HG03565 (cell line): ENCODE data around the gene RMRP.

Source experiments
- ATAC-seq: cut with Tn5 transposase; IDR thresholded peaks from one replicate; pipeline ENCODE4 v1.9.1; 2021; ENCODE audit warnings: mild to moderate bottlenecking, moderate library complexity; ENCODE audit not compliant: unreplicated experiment

The RMRP gene

DNA sequence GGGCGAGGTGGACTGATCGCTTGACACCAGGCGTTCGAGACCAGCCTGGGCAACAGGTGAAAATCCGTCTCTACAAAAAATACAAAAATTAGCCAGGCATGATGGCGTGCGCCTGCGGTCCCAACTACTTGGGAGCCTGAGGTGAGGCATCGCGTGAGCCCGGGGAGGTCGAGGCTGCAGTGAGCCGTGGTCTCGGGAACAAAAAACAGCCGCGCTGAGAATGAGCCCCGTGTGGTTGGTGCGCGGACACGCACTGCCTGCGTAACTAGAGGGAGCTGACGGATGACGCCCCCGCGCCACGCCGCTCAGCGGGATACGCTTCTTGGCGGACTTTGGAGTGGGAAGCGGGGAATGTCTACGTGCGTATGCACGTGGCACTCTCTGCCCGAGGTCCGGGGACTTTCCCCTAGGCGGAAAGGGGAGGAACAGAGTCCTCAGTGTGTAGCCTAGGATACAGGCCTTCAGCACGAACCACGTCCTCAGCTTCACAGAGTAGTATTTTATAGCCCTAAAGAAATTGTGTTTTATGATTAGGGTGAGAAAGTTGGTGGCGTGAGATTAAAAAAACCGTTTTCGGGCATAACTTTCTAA, at the start of gene RMRP:
Gene RMRP, minus strand, starts transcription at position 474 of the 591 bp plus-strand sequence.
- peak; percentile 87 for ATAC-seq

DNA sequence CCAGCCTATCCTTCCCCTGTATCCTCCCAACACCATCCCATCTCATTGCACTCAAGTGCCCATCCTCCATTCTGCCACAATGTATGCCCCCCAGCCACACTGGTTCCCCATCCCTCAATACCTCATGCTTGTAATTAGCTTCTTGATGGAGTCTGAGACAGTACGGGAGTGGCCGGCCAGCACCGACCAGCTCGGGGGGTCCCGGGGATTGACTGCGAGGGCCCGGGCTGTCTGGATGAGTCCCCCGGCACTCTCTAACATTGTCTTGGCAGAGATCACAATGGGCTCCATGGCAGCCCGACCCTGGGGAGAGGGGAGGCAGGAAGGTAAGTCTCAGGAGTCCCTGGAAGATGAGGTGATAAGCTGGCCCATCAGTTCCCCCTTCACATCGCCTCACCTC, 49.1 kb upstream of the RMRP start:
- no peak for ATAC-seq

DNA sequence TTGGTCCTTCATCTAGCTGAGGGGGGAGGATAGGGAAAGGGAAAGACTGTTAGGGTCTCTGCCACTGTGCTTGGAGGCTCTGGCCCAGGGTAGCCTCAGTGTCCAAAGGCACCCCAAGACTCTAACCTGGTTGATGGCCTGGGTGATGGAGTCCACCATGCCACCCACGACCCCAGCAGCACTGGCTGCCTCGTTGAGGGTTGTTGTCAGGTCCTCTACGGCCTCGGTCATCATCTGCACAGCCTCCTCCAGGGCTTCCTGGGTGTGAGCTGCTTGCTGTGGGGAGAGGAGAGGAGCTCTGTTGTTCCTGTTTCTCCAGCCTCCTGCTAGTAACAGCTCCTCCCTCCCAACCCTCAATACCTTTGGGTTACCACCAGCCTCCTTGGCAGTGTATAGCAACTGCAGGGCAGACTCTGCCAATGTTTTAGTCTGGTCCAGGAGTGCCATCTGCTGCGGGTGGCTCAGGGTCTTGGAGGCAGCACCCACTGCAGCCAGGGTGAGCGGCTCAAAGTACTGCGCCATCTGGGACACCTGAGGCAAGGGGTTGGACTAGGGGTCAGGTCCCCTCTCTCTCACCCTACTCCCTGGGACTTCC, 48.1 kb upstream of the RMRP start:
- ATAC-seq = no peak

DNA sequence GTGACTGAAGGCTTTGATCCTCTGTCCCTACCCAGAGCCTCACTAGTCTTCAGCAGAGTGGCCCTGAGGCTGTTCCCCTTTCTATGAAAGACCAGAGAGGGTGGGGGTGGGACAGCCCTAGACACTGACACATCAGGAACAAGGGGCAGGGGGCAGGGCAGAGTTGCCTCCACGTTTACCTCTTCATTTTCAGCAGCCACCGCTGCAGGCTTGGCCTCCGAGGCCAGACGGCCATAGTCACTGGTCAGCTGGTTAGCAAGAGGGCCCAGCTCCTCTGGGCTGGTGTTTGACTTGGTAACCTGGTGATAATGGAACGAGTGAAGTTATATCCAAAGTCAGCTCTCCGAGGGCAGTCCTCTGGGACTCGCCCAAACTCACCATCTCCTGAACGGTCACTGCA, 47.6 kb upstream of the RMRP start:
- no peak for ATAC-seq

DNA sequence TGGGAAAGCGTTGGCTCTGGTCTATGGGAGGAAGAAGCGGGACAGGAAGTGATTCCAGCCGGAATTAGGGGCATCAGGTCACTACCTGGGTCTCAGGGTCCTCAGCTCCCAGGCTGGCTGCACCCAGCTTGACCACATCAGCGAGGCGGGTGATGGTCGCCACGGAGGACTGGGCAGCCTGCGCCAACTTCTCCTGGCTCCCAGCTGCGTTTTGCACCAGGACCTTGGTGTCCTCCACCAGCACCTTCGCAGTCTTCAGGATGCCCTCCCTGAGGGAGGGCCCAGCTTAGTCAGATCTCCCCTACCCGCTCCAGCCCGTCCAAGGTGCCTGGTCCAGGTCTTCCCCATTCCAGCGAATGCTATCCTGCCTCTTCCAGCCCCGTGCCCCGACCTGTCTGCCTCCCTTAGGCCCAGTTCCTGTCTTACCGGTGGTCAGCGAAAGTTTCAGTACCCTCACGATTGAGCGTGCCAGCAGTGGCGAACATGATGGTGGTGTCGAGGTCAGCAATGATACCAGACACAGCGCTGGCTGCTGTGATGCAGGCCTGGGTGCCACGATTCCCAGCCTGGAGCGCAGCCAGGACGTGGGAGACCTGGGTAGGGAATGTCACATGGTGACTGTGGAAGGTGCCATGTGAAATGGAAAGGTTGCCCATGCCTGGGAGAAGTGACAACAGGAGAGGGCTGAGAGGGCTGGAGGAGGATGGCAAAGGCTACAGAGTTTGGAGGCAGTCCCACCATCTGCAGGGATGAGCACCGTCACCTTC, 46.3 kb upstream of the RMRP start:
- no peak for ATAC-seq

DNA sequence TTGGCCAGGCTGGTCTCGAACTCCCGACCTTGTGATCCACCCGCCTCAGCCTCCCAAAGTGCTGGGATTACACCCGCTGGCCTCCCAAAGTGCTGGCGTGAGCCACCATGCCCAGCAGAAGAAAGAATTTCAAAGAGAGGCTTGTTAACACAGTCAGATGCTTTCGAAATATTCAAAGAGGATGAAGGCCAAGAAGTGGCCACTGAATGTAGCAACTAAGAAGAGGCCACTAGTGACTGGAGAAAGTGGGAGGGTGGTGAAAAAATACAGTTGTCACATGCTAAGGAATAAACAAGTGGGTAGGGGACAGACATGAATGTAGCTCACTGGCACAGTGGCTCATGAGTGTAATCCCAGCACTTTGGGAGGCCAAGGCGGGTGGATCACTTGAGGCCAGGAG, 44.9 kb upstream of the RMRP start:
- ATAC-seq = no peak

DNA sequence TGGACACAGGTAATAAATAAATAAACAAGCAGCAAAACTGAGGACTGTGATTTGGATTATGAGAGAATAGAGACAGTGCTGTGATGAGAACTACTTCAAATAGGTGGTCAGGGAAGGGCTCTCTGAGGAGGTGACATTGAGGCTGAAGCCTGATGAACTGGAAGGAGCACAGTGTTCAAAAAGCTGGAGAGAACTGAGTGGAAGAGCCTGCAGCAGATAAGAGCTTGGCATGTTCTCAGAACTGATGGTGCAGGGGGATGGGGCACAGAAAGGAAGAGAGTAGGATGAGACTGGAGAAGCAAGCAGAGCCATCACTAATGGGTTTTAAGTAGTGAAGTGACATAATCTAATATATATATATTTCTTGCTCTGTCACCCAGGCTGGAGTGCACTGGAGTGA, 43.1 kb upstream of the RMRP start:
- no peak for ATAC-seq

DNA sequence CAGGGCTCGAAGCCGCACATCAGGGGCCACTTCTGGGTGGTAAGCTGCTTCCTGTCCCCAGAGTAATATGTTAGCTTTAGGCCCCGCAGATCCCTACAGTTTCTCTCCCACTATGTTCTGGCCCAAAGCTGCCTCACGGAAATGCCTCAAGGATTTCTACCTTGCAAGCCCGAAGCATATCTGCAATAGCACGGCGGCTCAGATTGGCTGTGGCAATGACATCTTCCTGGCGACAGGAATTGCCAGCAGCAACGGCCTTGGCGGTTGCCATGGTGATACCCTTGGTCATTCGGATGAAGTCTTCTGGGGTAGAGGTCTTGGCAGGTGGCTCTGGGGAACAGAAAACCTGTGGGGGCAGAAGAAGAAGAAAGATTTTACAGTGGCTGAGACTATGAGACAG, 42.2 kb upstream of the RMRP start:
- ATAC-seq = no peak

DNA sequence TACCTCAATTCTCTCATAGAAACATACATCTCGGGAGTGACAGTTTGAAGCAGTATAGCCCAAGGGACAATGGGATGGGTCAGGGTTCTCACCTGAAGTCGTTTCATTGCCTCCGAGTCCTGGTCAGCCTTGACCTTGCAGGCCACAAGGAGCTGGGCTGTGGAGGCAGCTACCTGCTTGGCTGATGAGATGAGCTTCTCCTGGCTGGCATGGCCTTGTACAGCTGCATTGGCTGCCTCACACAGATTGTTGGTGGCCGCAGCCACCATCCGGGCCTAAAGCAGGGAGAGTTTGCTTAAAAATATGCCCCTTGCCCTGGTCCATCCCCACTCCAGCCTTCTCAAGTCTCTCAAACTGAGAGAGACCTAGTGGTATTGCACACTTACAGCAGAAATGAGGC, 40.4 kb upstream of the RMRP start:
- no peak for ATAC-seq

DNA sequence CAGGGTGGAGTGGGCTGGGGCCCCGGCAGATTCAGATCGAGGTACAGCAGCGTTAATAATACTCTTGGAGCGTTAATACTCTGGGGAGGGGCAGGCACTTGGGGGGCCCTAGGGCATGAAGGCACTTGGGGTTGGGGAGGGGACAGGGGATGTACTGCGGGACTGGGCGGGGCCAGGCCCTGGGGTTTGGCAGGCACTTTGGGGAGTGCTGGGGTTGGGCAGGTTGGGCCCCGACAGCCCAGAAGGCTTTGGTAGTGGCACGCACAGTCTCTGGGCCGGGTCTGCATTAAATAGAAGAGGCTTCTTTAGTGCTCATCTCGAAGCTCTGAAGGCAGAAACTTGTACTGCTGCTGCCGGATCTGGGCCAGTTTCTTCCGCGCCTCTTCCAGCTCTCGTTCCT, 39.7 kb upstream of the RMRP start:
- no peak for ATAC-seq

DNA sequence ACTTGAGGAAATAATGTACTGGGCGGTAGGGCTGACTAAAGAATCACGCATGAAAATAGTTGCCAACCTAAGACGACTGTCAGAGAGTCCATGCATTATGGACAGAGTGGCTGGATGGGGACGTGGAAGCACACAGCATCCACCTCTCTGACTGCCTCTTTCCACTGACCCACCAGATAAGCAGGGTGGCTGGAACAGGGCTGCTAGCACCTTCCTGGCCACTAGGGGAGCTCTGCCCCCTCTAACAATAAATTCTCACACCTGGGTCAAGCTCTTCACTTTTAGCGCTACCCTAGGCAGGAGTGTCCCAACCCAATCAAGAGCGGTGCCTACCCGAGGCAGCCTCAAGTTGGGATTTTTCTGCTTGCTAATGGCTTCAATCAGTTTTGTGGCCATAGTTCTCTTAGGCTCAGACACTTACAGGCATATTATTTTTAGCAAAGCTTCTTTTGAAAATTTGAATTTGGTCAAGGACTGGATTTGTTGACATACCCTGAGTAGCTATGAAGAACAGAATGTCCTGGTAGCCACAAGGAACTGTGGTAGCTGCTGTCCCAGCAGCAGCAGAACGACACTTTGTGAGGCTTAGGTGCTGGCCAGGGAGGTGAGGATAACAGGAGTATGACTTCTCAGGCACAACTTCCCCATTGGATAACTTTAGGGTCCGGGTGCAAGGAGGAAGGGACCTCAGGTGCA, 38.8 kb upstream of the RMRP start:
- no peak for ATAC-seq

DNA sequence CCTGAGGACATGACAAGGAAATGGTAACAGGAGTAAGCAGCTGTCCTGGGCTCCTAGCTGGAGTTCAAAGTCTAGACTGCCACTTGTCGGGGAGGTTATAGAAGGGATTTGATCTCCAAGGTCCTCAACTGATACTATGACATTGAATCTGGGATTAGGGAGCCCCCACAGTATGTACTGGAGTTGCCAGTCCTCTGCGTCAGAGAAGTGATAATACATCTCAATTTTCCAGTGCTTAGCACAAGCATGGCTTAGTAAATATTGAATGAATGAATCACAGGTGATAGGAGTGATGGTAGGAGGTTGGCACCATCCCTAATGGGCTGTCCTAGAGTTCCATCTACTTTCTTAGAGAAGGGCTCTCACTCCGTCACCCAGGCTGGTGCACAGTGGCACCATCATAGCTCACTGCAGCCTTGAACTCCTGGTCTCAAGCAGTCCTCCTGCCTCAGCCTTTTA, 38.2 kb upstream of the RMRP start:
- ATAC-seq = no peak

DNA sequence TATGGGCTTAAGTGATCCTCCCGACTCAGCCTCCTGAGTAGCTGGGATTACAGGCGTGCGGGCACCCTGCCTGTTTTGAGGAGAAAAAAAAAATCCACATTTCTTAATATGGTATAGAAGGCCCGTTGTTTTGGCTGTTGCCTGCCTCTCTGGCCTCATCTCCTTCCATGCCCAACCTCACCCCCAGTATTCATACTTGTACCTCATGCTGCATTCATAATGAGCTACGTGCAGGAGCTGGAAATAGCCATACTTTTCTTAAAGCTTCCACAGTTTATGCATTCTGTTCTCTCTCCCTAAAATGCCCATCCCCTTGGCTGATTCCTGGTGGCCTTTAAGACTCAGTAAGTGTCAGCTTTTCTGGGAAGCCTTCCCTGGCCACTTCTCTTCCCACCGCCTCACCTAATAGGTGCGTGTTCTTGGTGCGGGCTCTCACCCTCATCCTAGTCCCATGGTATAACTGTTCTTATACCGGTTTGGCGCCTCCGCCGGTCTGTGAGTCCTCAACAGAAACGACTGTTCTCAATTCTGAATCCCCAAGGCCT, 34.0 kb upstream of the RMRP start:
- ATAC-seq = no peak

DNA sequence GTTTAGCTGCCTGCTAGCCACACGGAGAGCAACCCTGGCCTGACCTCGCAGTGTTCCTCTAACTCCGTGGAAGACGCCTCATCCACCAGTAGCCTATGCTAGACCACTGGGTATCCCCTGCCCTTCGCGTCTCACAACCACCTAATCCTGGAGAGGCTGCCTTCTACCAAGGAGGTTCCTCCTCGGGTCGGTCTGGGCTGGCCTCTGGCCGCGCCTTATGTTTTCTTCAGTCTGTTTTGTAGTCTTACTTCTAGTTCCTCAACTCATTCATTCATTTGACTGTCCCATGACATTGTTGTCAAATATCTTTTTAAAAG, 33.5 kb upstream of the RMRP start:
- ATAC-seq = no peak

DNA sequence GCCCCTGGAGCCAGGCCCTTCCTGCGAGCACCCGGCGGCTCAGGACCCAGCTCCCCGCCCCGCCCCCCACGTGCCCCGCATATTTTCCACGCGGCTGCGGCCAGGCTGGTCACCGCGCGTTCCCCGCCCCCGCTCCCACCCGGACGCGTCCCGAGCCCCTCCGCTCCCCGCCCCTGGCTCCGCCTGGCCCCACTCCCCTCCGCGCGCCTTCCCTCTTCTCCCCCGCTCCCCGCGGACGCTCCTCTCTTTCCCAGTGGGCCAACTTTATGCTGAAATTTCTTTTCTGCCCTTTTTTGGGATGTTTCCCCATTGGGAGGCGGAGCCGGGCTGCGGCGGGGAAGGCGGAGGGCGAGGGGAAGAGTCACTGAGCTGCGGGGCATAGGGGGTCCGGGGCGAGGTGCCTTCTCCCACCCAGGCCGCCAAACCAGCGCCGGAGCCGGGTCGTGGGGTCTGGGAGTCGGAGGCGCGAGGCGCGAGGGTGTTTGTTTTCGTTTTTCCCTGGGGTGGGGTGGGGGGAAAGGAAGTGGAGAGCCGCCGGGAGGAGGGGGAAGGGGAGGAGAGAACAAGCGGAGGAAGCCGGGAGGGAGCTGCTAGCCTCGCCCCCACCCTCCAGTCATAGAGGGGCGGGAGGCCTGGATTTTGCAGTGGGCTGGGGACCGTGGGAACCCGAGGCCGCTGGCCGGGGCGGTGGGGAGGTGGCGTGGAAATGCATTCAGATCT, 33.0 kb upstream of the RMRP start:
- no peak for ATAC-seq

DNA sequence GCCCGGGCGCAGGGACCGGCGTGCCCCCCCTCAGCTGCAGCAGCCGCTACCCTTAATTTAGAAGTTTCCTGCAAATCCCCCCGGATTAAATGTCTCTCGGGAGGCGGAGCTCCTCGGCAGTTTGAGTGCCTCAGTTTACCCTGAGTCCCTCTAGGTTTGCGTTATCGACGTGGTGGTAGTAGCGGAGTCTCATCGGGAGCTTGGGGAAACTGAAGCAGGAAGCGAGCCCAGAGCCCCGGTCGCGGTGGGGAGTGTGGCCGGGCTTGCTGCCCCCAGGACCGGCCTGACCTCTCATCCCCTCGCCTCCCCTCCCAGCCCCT, 32.4 kb upstream of the RMRP start:
- no peak for ATAC-seq

DNA sequence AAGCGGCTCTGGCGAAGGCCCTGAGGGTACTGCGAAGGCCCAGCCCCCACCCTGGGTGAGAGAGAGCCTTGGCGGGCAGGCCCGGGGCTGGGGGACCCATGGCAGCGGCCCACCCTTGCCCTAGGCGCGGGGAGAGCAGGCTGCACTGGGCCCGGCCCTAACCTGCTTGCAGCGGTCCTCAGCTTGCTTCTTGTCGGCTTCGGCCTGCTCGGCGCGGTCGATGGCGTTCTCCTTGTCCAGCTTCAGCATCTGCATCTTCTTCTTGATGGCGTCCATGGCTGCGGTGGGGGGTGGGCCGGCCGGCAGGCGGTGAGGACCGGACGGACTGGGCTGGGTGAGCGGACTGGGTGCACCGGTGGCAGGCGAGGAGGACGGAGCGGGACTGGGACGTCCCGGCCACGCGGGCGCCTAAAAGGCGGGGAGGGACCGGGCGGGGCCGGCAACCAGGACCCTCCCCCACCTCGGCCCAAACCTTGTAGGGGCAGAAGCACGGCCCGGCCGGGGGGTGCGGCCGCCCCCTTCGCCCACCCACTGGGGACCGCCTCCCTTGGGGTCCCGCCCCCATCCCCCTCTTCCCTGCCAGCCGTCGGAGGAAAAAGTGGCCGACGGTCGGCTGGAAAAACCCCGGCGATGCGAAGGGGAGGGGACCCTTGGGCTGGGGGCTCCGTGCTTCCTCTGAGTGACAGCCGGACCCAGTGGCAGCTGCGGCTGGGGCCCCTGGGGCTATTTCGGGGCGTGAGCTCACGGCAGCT, 31.9 kb upstream of the RMRP start, which contains the start of gene TPM2:
Gene TPM2, minus strand, starts transcription at position 384 of the 752 bp plus-strand sequence. Its CDS starts 108 bp downstream, at position 276.
- no peak for ATAC-seq

DNA sequence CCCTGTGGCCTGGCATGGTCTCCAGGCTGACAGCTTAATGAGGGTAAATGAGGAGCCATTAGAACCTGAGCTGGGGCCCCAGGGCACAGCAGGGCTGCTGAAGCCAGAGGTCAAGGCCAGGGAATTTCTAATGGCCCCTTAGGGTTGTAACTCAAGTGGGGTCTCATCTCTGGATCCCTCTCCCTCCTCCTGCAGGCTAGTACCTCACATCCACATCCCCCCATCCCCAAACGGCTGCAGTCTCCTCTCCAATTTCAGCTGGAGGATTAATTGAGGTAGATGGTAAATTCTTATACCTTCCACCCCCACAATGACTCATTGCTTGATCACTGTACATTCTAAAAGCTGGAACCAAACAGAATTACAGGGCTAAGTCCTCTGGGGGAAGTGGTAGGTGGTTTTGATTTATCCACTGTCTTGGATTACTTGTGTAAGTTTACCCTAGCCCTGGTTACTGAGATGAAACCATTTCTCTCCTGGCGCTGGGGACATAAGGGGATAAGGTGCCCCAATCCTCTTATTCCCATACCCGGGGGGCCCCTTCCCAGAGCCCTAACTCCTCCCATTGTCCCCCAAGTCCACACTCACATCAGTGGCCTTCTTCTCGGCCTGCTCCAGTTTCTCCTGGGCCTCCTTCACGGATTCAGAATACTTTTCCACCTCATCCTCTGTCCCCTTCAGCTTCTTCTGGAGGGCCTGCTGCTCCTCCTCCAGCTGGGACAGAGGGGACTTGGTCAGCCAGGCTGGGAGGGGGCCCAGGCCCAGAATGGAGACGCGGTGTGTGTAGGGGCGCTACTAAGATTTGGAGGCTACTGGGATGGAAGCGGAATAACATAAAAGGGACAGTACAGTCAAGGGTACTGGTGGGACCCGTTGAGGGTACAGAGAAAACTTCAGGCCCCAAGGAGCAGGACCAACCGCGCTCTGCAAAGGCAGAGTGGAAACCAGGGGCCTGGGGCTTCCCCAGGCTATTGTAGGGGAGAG, 31.0 kb upstream of the RMRP start:
- ATAC-seq = no peak

DNA sequence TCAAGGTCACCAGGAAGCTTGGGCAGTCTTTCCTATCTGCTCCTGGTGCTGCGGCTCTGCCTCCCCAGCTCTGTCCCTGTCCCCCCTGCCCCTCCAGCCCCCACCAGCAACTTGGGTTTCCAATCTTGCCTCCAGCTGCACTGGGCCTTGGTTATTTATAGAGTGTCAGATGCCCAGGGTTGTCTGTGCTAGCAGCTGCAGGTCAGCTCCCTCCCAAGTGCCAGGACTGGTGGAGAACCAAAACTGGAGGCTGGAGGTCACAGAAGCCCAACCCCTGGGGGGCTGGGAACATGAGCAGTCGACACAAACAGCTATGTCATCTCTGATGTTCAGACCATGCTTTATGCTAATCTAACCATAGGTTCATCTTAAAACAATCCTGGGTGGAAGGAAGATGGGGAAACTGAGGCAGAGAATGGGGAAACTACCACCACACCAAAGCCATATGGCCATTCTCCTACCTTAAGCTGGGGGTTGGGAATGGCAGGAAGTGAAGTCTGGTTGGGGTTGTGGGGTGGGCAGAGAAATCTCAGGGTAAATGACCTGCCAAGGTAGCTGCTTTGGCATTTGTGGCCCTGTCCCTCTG, 30.2 kb upstream of the RMRP start:
- ATAC-seq = no peak
